ENCODE measurements around the gene PLEKHJ1. TPM values are rescaled to one million over a fixed set of nuclear protein-coding genes. Genes with fewer than 3 reads are reported as not detected.

Gene PLEKHJ1
- total and polyA plus RNA-seq, 4 donors = 64.4 to 76.4 (median 67.3) TPM

- ATAC-seq (ENCODE audit: insufficient read depth, low FRiP score) = no peak
- Histone ChIP-seq H3K9me3 (ENCODE audit: control insufficient read depth in 4 of 4, insufficient read depth in 3 of 4, low read length in 3 of 4) (peaks cover 0 to 2% (median 0%) of the 10 kb centered on the region in 4 donors), H3K27ac (ENCODE audit: low read depth in 1 of 2, low read length in 1 of 2) (peak overlapping the region in 1 of 2 donors; percentile 23), H3K27me3 (ENCODE audit: control insufficient read depth in 3 of 3, insufficient read depth in 3 of 3, low read length in 2 of 3) (no peaks in the 10 kb centered on the region), H3K9ac (ENCODE audit: insufficient read depth in 1 of 2, low read length in 2 of 2) (no peak overlapping the region), H3K4me1 (ENCODE audit: control insufficient read depth in 5 of 5, insufficient read depth in 5 of 5, low read length in 5 of 5) (peaks cover 0 to 14% (median 11%) of the 10 kb centered on the region in 5 donors), H3K36me3 (ENCODE audit: control insufficient read depth in 4 of 4, insufficient read depth in 4 of 4, low read length in 4 of 4) (peaks cover 12 to 63% (median 20%) of the 10 kb centered on the region in 4 donors), H3K4me3 (no peak overlapping the region)
- WGBS, 2 donors = 83 to 92% methylated on average over 17 of the region's 17 CpGs
- DNase-seq = no peak
- TF ChIP-seq, protein P1, sequence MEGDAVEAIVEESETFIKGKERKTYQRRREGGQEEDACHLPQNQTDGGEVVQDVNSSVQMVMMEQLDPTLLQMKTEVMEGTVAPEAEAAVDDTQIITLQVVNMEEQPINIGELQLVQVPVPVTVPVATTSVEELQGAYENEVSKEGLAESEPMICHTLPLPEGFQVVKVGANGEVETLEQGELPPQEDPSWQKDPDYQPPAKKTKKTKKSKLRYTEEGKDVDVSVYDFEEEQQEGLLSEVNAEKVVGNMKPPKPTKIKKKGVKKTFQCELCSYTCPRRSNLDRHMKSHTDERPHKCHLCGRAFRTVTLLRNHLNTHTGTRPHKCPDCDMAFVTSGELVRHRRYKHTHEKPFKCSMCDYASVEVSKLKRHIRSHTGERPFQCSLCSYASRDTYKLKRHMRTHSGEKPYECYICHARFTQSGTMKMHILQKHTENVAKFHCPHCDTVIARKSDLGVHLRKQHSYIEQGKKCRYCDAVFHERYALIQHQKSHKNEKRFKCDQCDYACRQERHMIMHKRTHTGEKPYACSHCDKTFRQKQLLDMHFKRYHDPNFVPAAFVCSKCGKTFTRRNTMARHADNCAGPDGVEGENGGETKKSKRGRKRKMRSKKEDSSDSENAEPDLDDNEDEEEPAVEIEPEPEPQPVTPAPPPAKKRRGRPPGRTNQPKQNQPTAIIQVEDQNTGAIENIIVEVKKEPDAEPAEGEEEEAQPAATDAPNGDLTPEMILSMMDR (IDR thresholded peaks at IDR 0.05; ENCODE audit: control extremely low read depth, extremely low read depth) = no peak
Observed at GRCh38 chr19:2209408-2209807, 26.7 kb downstream of the PLEKHJ1 start.

GRCh38 chr19:2208975-2209374, 27.2 kb downstream of the PLEKHJ1 start:
- Histone ChIP-seq H3K4me3 (no peak overlapping the region), H3K9ac (ENCODE audit: insufficient read depth in 1 of 2, low read length in 2 of 2) (no peak overlapping the region), H3K27me3 (ENCODE audit: control insufficient read depth in 3 of 3, insufficient read depth in 3 of 3, low read length in 2 of 3) (no peaks in the 10 kb centered on the region), H3K36me3 (ENCODE audit: control insufficient read depth in 4 of 4, insufficient read depth in 4 of 4, low read length in 4 of 4) (peaks cover 15 to 59% (median 18%) of the 10 kb centered on the region in 4 donors), H3K27ac (ENCODE audit: low read depth in 1 of 2, low read length in 1 of 2) (peak overlapping the region in 1 of 2 donors; percentile 23), H3K9me3 (ENCODE audit: control insufficient read depth in 4 of 4, insufficient read depth in 3 of 4, low read length in 3 of 4) (peaks cover 0 to 2% (median 0%) of the 10 kb centered on the region in 4 donors), H3K4me1 (ENCODE audit: control insufficient read depth in 5 of 5, insufficient read depth in 5 of 5, low read length in 5 of 5) (peaks cover 0 to 13% (median 7%) of the 10 kb centered on the region in 5 donors)
- no peak for ATAC-seq (ENCODE audit: insufficient read depth, low FRiP score)
- peak in 1 of 3 donors; percentile 27 for DNase-seq
- TF ChIP-seq, protein P1 (IDR thresholded peaks at IDR 0.05; ENCODE audit: control extremely low read depth, extremely low read depth) = no peak
- 70 to 71% methylated on average over 10 of the region's 10 CpGs for WGBS, 2 donors

DNA sequence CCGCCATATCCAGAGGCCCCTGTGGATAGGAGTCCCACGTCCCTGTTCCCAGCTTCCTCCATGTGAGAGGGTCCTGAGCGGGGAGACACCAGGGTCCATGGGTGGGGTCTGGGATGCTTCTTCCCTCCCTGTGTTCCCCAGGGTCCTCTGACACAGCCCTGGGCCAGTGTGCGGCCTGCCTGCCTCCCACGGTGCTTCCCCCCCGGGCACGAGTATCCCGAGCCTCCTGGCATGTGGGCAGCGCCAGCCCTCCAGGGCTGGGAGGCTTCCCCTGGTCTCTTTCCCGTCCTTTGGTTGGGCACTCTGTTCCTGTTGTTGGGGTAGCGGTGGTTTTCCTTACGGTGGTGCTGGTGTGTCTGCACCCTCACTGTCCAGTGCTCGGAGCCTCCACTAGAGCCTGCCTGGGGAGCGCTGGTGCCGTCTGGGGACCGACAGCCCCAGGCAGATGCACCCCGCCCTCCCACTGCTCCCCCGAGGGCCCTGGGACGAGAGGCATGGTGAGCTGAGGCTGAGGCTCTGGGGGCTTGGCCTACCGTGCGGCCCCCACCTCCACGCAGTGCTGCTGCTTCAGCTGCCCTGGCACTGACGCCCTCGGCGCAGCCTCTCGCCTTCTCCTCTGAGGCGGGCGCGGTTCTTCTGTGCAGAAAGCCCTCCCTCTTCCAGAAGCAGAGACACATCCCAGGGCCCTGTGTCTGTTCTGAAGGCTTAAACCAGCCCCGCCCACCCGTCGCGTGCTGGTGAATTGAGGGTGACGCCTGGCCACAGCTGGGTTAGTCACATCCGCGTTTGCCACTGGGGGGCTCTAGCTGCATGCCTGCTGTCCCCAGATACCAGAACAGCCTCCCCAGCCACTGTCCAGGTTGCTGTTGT, 27.9 kb downstream of the PLEKHJ1 start:
- H3K4me1 ChIP-seq (ENCODE audit: control insufficient read depth in 5 of 5, insufficient read depth in 5 of 5, low read length in 5 of 5) = peaks cover 0 to 7% (median under 1%) of the 10 kb centered on the region in 5 donors
- DNase-seq = peak; percentile 26 to 48 (median 27)
- no peak overlapping the region for H3K4me3 ChIP-seq
- H3K36me3 ChIP-seq (ENCODE audit: control insufficient read depth in 4 of 4, insufficient read depth in 4 of 4, low read length in 4 of 4) = peaks cover 11 to 57% (median 17%) of the 10 kb centered on the region in 4 donors
- H3K9me3 ChIP-seq (ENCODE audit: control insufficient read depth in 4 of 4, insufficient read depth in 3 of 4, low read length in 3 of 4) = peaks cover 0 to 2% (median 0%) of the 10 kb centered on the region in 4 donors
- H3K9ac ChIP-seq (ENCODE audit: insufficient read depth in 1 of 2, low read length in 2 of 2) = no peak overlapping the region
- WGBS, 2 donors = 72 to 82% methylated on average over 31 to 36 of the region's 36 CpGs
- peak overlapping the region in 1 of 2 donors; percentile 7 for H3K27ac ChIP-seq (ENCODE audit: low read depth in 1 of 2, low read length in 1 of 2)
- ATAC-seq (ENCODE audit: insufficient read depth, low FRiP score) = no peak
- H3K27me3 ChIP-seq (ENCODE audit: control insufficient read depth in 3 of 3, insufficient read depth in 3 of 3, low read length in 2 of 3) = no peaks in the 10 kb centered on the region
- TF ChIP-seq, protein P1 (IDR thresholded peaks at IDR 0.05; ENCODE audit: control extremely low read depth, extremely low read depth) = no peak
